ENCODE data around the gene PGA3. TPM values are rescaled to one million over a fixed set of nuclear protein-coding genes. Genes with fewer than 3 reads are reported as not detected.

PGA3 gene
- total and polyA plus RNA-seq, 10 donors = 0.33 to 2.6 (median 0.61) TPM; not detected in 3

DNA sequence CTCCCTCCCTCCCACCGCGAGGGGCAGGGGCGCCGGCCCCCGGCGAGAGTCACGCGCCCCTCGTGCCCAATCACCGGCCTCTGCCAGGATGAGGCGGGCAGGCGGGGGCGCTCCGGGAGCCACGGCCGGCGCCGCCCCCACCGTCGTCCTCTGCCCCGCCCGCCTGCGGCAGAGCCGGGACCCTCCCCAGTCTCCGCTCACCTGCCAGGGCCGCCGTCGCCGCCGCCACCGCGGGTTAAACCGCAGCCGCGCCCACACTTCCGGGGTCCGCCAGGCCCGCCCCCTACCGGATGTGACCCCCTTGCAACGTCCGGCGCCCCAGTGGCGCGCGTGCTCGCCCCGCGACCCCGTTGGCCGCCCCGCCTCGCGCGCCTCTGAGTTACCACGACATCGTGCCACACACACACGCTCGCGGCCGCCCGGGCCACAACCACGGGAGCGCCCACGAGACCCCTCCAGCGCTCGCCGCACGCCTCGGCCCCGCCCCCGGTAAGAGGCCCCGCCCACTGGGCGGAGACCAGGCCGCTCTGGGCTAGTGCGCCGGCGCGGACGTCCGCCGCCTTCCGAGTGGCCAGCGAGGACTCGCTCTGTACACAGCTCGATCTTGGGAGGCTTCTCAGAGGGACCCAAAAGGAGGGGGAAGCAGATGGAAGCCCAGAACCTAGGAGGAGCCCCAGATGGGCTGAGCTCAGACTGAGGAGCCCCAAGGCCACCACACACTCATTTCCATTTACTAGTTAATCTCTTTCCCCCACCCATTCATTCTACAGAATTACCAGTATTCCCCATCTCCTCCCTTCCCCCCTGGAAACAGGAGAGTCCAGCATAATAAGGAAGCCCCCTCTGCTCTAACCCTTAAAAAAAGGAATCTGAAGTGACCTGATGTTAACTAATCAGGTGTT, 41.9 kb upstream of the PGA3 start, which contains the start of gene VPS37C:
Gene VPS37C (minus strand): TSS at position 237 of the 902 bp plus-strand sequence. CDS start 22,597 bp downstream, outside the sequence.
- 0 to 1% (median 0%) methylated on average over 38 to 85 of the region's 85 CpGs for WGBS, 5 donors
- peak within 1 kb of the TSS; percentile 35 to 85 (median 67) for H3K4me3 ChIP-seq
- H3K4me1 ChIP-seq = peaks cover 17 to 82% (median 64%) of the 10 kb centered on the region in 6 donors
- peaks cover 0 to 12% (median 0%) of the 10 kb centered on the region in 6 donors for H3K36me3 ChIP-seq
- TF ChIP-seq POLR2AphosphoS5 (IDR thresholded peaks at IDR 0.05) (peak; percentile 89 to 91 (median 90)), POLR2A (IDR thresholded peaks at IDR 0.05) (peak in 1 of 3 donors; percentile 45)
- TF ChIP-seq, protein P1, sequence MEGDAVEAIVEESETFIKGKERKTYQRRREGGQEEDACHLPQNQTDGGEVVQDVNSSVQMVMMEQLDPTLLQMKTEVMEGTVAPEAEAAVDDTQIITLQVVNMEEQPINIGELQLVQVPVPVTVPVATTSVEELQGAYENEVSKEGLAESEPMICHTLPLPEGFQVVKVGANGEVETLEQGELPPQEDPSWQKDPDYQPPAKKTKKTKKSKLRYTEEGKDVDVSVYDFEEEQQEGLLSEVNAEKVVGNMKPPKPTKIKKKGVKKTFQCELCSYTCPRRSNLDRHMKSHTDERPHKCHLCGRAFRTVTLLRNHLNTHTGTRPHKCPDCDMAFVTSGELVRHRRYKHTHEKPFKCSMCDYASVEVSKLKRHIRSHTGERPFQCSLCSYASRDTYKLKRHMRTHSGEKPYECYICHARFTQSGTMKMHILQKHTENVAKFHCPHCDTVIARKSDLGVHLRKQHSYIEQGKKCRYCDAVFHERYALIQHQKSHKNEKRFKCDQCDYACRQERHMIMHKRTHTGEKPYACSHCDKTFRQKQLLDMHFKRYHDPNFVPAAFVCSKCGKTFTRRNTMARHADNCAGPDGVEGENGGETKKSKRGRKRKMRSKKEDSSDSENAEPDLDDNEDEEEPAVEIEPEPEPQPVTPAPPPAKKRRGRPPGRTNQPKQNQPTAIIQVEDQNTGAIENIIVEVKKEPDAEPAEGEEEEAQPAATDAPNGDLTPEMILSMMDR (IDR thresholded peaks at IDR 0.05 in 8 of 11, conservative IDR thresholded peaks at IDR 0.05 in 3 of 11) = peak in 6 of 11 experiments; percentile 17 to 38 (median 28)
- peak within 1 kb of the TSS; percentile 82 to 99 (median 98) for H3K27ac ChIP-seq
- DNase-seq = peak; percentile 98
- H3K27me3 ChIP-seq (replicated peaks in 1 of 7) = no peaks in the 10 kb centered on the region
- intact Hi-C loops (cut with DNase I; ENCODE audit: low total_unique reads) = no loop called here
- H3K9me3 ChIP-seq = no peaks in the 10 kb centered on the region

DNA sequence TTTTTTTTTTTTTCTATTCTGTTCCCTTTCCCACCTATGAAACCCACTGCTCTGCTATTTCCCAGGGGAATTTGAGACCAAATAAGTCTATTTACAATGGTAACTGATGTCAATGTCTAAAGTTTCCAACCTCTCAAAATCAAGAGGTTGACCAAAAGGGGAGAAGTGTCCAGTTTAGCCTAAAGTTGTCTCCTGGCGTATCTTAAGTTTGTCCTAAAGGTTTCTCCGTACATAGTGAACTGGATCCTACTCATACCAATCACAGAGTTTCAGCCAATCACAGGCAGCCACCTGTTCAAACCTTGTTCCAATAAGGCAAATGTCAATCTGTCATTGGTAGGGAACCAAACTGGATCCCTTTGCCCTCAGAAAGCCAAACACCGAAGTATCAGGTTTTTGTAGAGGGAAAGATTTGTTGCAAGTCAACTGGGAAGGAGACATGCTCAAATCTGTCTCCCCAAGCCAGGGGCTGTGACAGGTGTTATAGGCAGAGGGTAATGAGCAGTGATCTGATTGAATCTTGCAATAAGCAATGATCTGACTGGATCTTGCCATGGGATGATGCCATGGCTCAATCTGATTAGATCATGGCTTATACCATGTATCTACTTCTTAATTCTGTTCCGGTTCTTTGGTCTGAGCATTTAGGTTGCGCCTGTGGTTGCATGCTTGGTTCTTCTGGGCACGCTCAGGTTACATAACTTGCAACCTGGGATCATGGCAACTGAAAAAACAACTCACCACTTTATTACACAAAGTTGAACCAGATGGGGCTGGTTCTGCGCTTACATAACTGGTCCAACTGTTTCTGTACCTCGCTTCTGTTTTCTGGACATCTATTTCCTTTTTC, 41.0 kb upstream of the PGA3 start:
- TF ChIP-seq POLR2AphosphoS5 (IDR thresholded peaks at IDR 0.05) (peak in 1 of 3 donors; percentile 3), POLR2A (IDR thresholded peaks at IDR 0.05) (no peak)
- H3K27ac ChIP-seq = peak overlapping the region; percentile 82 to 99 (median 98)
- peaks cover 17 to 79% (median 64%) of the 10 kb centered on the region in 6 donors for H3K4me1 ChIP-seq
- H3K27me3 ChIP-seq (replicated peaks in 1 of 7) = no peaks in the 10 kb centered on the region
- 50 to 84% (median 60%) methylated on average over 8 of the region's 8 CpGs for WGBS, 5 donors
- peaks cover 0 to 6% (median 0%) of the 10 kb centered on the region in 6 donors for H3K36me3 ChIP-seq
- H3K9me3 ChIP-seq = no peaks in the 10 kb centered on the region
- DNase-seq = no peak
- peak overlapping the region; percentile 35 to 85 (median 67) for H3K4me3 ChIP-seq
- intact Hi-C loops (cut with DNase I; ENCODE audit: low total_unique reads) = no loop called here

DNA sequence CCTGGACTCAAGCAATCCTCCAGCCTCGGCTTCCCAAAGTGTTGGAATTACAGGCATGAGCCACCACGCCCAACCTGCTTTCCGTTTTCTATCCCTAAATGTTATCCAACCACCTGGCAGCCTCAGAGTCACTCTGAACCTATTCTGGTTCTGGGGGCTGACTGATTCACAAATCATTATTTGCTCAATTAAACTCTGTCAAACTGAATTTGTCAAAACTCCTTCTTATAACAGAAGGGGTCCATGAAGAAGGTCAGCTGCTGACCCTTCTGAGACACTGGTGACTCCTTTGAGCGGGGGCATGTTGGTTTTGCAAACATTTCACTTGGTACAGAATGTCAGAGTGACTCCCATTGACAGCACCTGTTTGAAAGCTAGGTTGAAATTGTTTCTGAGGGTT, 40.3 kb upstream of the PGA3 start:
- intact Hi-C loops (cut with DNase I; ENCODE audit: low total_unique reads) = no loop called here
- DNase-seq = no peak

DNA sequence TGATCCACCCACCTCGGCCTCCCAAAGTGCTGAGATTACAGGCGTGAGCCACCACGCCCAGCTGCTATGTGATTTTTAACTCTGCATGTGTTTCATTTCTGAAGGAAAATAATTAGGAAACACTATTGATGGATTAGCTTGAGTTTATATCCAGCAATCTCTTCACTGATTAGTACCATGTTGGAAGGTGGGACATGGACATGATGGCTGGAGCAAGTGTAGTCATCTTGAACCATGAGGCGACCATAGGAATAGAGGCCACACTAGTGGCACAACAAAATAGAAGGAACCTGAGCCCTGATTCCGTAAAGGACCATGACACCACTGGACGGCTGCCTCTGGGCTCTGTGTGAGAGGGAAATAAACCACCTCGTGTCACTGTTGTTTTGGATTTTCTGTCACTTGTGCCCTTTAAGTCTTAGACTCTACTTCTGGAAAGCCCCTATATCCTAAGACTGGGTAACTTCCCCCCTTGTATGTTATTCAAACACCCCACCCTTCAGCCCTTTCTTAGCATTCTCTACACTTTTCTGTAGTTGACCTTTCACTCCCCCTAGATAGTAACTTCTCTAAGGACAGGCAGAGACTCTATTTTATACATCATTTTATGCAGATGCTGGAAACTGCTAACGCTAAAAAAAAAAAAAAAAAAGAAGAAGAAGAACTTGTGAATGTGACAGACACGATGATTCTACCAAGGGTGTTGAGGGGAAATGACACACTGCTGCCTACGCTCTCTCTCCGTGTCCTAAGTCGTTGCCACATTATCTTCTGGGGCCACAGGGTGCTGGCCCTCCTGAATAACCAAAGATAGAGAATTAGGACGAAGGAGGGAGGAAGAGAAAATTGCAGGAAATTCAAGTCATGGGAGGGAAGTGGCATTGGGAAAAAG, 39.4 kb upstream of the PGA3 start:
- Histone ChIP-seq H3K36me3 (no peaks in the 10 kb centered on the region), H3K9me3 (no peaks in the 10 kb centered on the region), H3K27me3 (replicated peaks in 1 of 7) (no peaks in the 10 kb centered on the region), H3K27ac (peak overlapping the region; percentile 42 to 99 (median 98)), H3K4me3 (peak overlapping the region in 1 of 8 donors; percentile 85), H3K4me1 (peaks cover 15 to 80% (median 66%) of the 10 kb centered on the region in 6 donors)
- intact Hi-C loops (cut with DNase I; ENCODE audit: low total_unique reads) = no loop called here
- WGBS, 5 donors = 46 to 61% (median 56%) methylated on average over 13 of the region's 13 CpGs
- DNase-seq = no peak
- TF ChIP-seq POLR2A (IDR thresholded peaks at IDR 0.05) (no peak), POLR2AphosphoS5 (IDR thresholded peaks at IDR 0.05) (peak in 1 of 3 donors; percentile 75)
- TF ChIP-seq, protein P1 (IDR thresholded peaks at IDR 0.05 in 8 of 11, conservative IDR thresholded peaks at IDR 0.05 in 3 of 11) = no peak

More for the DNA sequence above, 40.3 kb upstream of the PGA3 start:
- Histone ChIP-seq H3K9me3 (no peaks in the 10 kb centered on the region), H3K27ac (peak overlapping the region in 7 of 8 donors; percentile 79 to 99 (median 98)), H3K36me3 (no peaks in the 10 kb centered on the region), H3K4me3 (peak overlapping the region in 1 of 8 donors; percentile 85), H3K4me1 (peaks cover 17 to 80% (median 67%) of the 10 kb centered on the region in 6 donors), H3K27me3 (replicated peaks in 1 of 7) (no peaks in the 10 kb centered on the region)
- 70 to 94% (median 81%) methylated on average over 4 of the region's 4 CpGs for WGBS, 5 donors
- no peak for TF ChIP-seq POLR2A (IDR thresholded peaks at IDR 0.05)
- TF ChIP-seq POLR2AphosphoS5 (IDR thresholded peaks at IDR 0.05) = no peak

Measured in spleen (tissue), 11 donors.